CD4-positive, alpha-beta T cell treated with Interleukin-15 for 1 hour (primary cell): ENCODE results near the gene TIAM1.

ENCODE experiments used
- DNase-seq: peaks from one replicate; pipeline ENCODE4 v3.0.0-alpha.2; 2020

The TIAM1 gene

GRCh38 chr21:31354604-31355443, 10.8 kb upstream of the TIAM1 start:
- DNase-seq = peak; percentile 84

- no peak for DNase-seq
These were observed 10.1 kb upstream of the TIAM1 start for GRCh38 chr21:31354122-31354521.

- DNase-seq = no peak
These were observed 8.8 kb upstream of the TIAM1 start for GRCh38 chr21:31352836-31353235.

- DNase-seq = no peak
These were observed 7.9 kb upstream of the TIAM1 start for GRCh38 chr21:31351960-31352359.

GRCh38 chr21:31351438-31351837, 7.4 kb upstream of the TIAM1 start:
- DNase-seq = no peak

GRCh38 chr21:31349208-31349607, 5.1 kb upstream of the TIAM1 start:
- no peak for DNase-seq

GRCh38 chr21:31348188-31348587, 4.1 kb upstream of the TIAM1 start:
- no peak for DNase-seq

- DNase-seq = no peak
These were observed 3.5 kb upstream of the TIAM1 start for GRCh38 chr21:31347435-31348032.

- DNase-seq = no peak
These were observed 2.3 kb upstream of the TIAM1 start for GRCh38 chr21:31346256-31346821.

- no peak for DNase-seq
These were observed 1.1 kb upstream of the TIAM1 start for GRCh38 chr21:31345136-31345535.

GRCh38 chr21:31343030-31343510, 991 bp downstream of the TIAM1 start:
- no peak for DNase-seq

- DNase-seq = no peak
These were observed 1.7 kb downstream of the TIAM1 start for GRCh38 chr21:31342348-31342747.

- DNase-seq = no peak
These were observed 3.0 kb downstream of the TIAM1 start for GRCh38 chr21:31340942-31341487.

GRCh38 chr21:31340514-31340913, 3.5 kb downstream of the TIAM1 start:
- DNase-seq = no peak

- DNase-seq = no peak
These were observed 4.3 kb downstream of the TIAM1 start for GRCh38 chr21:31339721-31340120.

- DNase-seq = no peak
These were observed 5.1 kb downstream of the TIAM1 start for GRCh38 chr21:31338908-31339368.

GRCh38 chr21:31337996-31338907, 5.8 kb downstream of the TIAM1 start:
- no peak for DNase-seq

- no peak for DNase-seq
These were observed 7.0 kb downstream of the TIAM1 start for GRCh38 chr21:31337086-31337485.

GRCh38 chr21:31336739-31337040, 7.4 kb downstream of the TIAM1 start:
- DNase-seq = no peak

- DNase-seq = no peak
These were observed 7.9 kb downstream of the TIAM1 start for GRCh38 chr21:31335957-31336738.

- no peak for DNase-seq
These were observed 9.4 kb downstream of the TIAM1 start for GRCh38 chr21:31334648-31335121.

GRCh38 chr21:31332525-31332924, 11.5 kb downstream of the TIAM1 start:
- no peak for DNase-seq
